Liver (tissue), 3 donors: Measurements from ENCODE around the gene KCNMA1.

ENCODE experiments used
- ATF3 ChIP-seq: IDR thresholded peaks from 2 replicates; pipeline ENCODE4 v1.6.1; 2016; ENCODE audit warnings: antibody characterized with exemption
- HNF4A ChIP-seq, 2 donors: conservative IDR thresholded peaks; 2 replicates each; pipeline ENCODE4 v1.6.1; 2016; ENCODE audit warnings: antibody characterized with exemption in 2 of 2, mild to moderate bottlenecking in 2 of 2
- HNF4G ChIP-seq: IDR thresholded peaks from 2 replicates; pipeline ENCODE4 v1.6.1; 2016; ENCODE audit warnings: antibody characterized with exemption
- RAD21 ChIP-seq, 2 donors: IDR thresholded peaks; 2 replicates each; pipeline ENCODE4 v1.6.1; 2016; ENCODE audit warnings: antibody characterized with exemption in 2 of 2, mild to moderate bottlenecking in 2 of 2
- SP1 ChIP-seq: IDR thresholded peaks from 2 replicates; pipeline ENCODE4 v1.6.1; 2018; ENCODE audit warnings: antibody characterized with exemption, mild to moderate bottlenecking
- TAF1 ChIP-seq: conservative IDR thresholded peaks from 2 replicates; pipeline ENCODE4 v1.6.1; 2016; ENCODE audit warnings: antibody characterized with exemption, mild to moderate bottlenecking
- TF ChIP-seq, protein P1 (sequence below): IDR thresholded peaks from 2 replicates; pipeline ENCODE4 v1.6.1; 2016; ENCODE audit warnings: antibody characterized with exemption, mild to moderate bottlenecking
- TF ChIP-seq, protein P2 (sequence below): fragments of 150-350 bp; IDR thresholded peaks from 2 replicates; pipeline ENCODE4 v1.5.1; 2017; ENCODE audit warnings: improper control_type of control experiment, low read depth, low read length; ENCODE audit not compliant: missing input control
- TF ChIP-seq, protein P3 (sequence below): IDR thresholded peaks from 2 replicates; pipeline ENCODE4 v1.6.1; 2016; ENCODE audit warnings: antibody characterized with exemption
- TF ChIP-seq, protein P4 (sequence below): IDR thresholded peaks from 2 replicates; pipeline ENCODE4 v1.6.1; 2016; ENCODE audit warnings: antibody characterized with exemption
- donor health status: healthy.
- donor health status: healthy.

- TF ChIP-seq, protein P1, sequence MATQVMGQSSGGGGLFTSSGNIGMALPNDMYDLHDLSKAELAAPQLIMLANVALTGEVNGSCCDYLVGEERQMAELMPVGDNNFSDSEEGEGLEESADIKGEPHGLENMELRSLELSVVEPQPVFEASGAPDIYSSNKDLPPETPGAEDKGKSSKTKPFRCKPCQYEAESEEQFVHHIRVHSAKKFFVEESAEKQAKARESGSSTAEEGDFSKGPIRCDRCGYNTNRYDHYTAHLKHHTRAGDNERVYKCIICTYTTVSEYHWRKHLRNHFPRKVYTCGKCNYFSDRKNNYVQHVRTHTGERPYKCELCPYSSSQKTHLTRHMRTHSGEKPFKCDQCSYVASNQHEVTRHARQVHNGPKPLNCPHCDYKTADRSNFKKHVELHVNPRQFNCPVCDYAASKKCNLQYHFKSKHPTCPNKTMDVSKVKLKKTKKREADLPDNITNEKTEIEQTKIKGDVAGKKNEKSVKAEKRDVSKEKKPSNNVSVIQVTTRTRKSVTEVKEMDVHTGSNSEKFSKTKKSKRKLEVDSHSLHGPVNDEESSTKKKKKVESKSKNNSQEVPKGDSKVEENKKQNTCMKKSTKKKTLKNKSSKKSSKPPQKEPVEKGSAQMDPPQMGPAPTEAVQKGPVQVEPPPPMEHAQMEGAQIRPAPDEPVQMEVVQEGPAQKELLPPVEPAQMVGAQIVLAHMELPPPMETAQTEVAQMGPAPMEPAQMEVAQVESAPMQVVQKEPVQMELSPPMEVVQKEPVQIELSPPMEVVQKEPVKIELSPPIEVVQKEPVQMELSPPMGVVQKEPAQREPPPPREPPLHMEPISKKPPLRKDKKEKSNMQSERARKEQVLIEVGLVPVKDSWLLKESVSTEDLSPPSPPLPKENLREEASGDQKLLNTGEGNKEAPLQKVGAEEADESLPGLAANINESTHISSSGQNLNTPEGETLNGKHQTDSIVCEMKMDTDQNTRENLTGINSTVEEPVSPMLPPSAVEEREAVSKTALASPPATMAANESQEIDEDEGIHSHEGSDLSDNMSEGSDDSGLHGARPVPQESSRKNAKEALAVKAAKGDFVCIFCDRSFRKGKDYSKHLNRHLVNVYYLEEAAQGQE = no peak
- no peak for TF ChIP-seq SP1
- TF ChIP-seq RAD21 (IDR thresholded peaks at IDR 0.05) = no peak
- TF ChIP-seq, protein P2, sequence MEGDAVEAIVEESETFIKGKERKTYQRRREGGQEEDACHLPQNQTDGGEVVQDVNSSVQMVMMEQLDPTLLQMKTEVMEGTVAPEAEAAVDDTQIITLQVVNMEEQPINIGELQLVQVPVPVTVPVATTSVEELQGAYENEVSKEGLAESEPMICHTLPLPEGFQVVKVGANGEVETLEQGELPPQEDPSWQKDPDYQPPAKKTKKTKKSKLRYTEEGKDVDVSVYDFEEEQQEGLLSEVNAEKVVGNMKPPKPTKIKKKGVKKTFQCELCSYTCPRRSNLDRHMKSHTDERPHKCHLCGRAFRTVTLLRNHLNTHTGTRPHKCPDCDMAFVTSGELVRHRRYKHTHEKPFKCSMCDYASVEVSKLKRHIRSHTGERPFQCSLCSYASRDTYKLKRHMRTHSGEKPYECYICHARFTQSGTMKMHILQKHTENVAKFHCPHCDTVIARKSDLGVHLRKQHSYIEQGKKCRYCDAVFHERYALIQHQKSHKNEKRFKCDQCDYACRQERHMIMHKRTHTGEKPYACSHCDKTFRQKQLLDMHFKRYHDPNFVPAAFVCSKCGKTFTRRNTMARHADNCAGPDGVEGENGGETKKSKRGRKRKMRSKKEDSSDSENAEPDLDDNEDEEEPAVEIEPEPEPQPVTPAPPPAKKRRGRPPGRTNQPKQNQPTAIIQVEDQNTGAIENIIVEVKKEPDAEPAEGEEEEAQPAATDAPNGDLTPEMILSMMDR = no peak
- TF ChIP-seq, protein P3, sequence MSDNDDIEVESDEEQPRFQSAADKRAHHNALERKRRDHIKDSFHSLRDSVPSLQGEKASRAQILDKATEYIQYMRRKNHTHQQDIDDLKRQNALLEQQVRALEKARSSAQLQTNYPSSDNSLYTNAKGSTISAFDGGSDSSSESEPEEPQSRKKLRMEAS = no peak
- no peak for TF ChIP-seq TAF1
- no peak for TF ChIP-seq HNF4A (conservative IDR thresholded peaks at IDR 0.05)
- TF ChIP-seq, protein P4, sequence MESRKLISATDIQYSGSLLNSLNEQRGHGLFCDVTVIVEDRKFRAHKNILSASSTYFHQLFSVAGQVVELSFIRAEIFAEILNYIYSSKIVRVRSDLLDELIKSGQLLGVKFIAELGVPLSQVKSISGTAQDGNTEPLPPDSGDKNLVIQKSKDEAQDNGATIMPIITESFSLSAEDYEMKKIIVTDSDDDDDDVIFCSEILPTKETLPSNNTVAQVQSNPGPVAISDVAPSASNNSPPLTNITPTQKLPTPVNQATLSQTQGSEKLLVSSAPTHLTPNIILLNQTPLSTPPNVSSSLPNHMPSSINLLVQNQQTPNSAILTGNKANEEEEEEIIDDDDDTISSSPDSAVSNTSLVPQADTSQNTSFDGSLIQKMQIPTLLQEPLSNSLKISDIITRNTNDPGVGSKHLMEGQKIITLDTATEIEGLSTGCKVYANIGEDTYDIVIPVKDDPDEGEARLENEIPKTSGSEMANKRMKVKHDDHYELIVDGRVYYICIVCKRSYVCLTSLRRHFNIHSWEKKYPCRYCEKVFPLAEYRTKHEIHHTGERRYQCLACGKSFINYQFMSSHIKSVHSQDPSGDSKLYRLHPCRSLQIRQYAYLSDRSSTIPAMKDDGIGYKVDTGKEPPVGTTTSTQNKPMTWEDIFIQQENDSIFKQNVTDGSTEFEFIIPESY = no peak
- TF ChIP-seq ATF3 = no peak
- TF ChIP-seq HNF4G = no peak
Measured at GRCh38 chr10:77099136-77099535, 538.5 kb downstream of the KCNMA1 start.
